GM23338 (cell line): ENCODE data around the gene SH3GL2. TPM values are rescaled to one million over a fixed set of nuclear protein-coding genes. Genes with fewer than 3 reads are reported as not detected.

Source experiments
- ATAC-seq: fragments of 200-7000 bp; cut with Tn5 transposase; 3 replicates; pipeline ENCODE4 v1.9.1; 2020
- DNase-seq: peaks from one replicate; pipeline ENCODE4 v3.0.0-alpha.2; 2015; ENCODE audit warnings: low spot score
- H2AFZ ChIP-seq: fragments of 200-600 bp; sonication (generic); 2 replicates; pipeline ENCODE4 v1.8.0; 2016; ENCODE audit warnings: antibody characterized with exemption, mild to moderate bottlenecking, moderate library complexity
- H3F3A ChIP-seq: fragments of 200-600 bp; sonication (generic); replicated peaks from 2 replicates; pipeline ENCODE4 v1.8.0; 2017; ENCODE audit warnings: antibody characterized with exemption, mixed run types, low read depth
- H3K27ac ChIP-seq: fragments of 200-600 bp; sonication (generic); 2 replicates; pipeline ENCODE4 v1.6.1; 2016; ENCODE audit warnings: low read depth
- H3K27me3 ChIP-seq: fragments of 200-600 bp; sonication (generic); 2 replicates; pipeline ENCODE4 v1.8.0; 2016; ENCODE audit warnings: mild to moderate bottlenecking, mixed run types, moderate library complexity; ENCODE audit not compliant: insufficient read depth
- H3K36me3 ChIP-seq: fragments of 200-600 bp; sonication (generic); 2 replicates; pipeline ENCODE4 v1.8.0; 2016; ENCODE audit warnings: mild to moderate bottlenecking; ENCODE audit not compliant: insufficient read depth
- H3K4me1 ChIP-seq: fragments of 200-600 bp; sonication (generic); 2 replicates; pipeline ENCODE4 v1.8.0; 2016; ENCODE audit warnings: mild to moderate bottlenecking, moderate library complexity; ENCODE audit not compliant: insufficient read depth
- H3K4me2 ChIP-seq: fragments of 200-600 bp; sonication (generic); 2 replicates; pipeline ENCODE4 v1.7.1; 2017; ENCODE audit warnings: mixed run types
- H3K4me3 ChIP-seq: fragments of 200-600 bp; sonication (generic); 2 replicates; pipeline ENCODE4 v1.6.1; 2016; ENCODE audit warnings: mixed run types
- H3K79me2 ChIP-seq: fragments of 200-600 bp; sonication (generic); replicated peaks from 2 replicates; pipeline ENCODE4 v1.8.0; 2017; ENCODE audit warnings: mild to moderate bottlenecking; ENCODE audit not compliant: insufficient read depth
- H3K9me2 ChIP-seq: fragments of 200-600 bp; sonication (generic); 2 replicates; pipeline ENCODE4 v1.8.0; 2017; ENCODE audit not compliant: insufficient read depth
- H4K20me1 ChIP-seq: fragments of 200-600 bp; sonication (generic); replicated peaks from 2 replicates; pipeline ENCODE4 v1.8.0; 2017; ENCODE audit warnings: mild to moderate bottlenecking; ENCODE audit not compliant: insufficient read depth
- H3K27ac Mint-ChIP-seq: 2 replicates; pipeline ENCODE4 v1.8.0; 2020; ENCODE audit warnings: inconsistent platforms, mild to moderate bottlenecking, moderate library complexity, mixed read lengths
- H3K27me3 Mint-ChIP-seq: 3 replicates; pipeline ENCODE4 v1.8.0; 2022; ENCODE audit warnings: low read depth, mild to moderate bottlenecking, moderate library complexity, mixed read lengths, inconsistent platforms; ENCODE audit not compliant: insufficient read depth, poor library complexity
- H3K36me3 Mint-ChIP-seq: 3 replicates; pipeline ENCODE4 v1.8.0; 2021; ENCODE audit warnings: low read depth, mild to moderate bottlenecking, inconsistent platforms, moderate library complexity, mixed read lengths
- H3K4me1 Mint-ChIP-seq: 3 replicates; pipeline ENCODE4 v1.8.0; 2020; ENCODE audit warnings: mild to moderate bottlenecking, inconsistent platforms, mixed read lengths
- H3K4me3 Mint-ChIP-seq: 3 replicates; pipeline ENCODE4 v1.8.0; 2021; ENCODE audit warnings: moderate library complexity, mild to moderate bottlenecking, inconsistent platforms, mixed read lengths
- H3K9me3 Mint-ChIP-seq: 3 replicates; pipeline ENCODE4 v1.8.0; 2020; ENCODE audit warnings: moderate library complexity, mild to moderate bottlenecking, inconsistent platforms, mixed read lengths
- CREB1 ChIP-seq: fragments of 250-450 bp; sonication (Bioruptor Pico); IDR thresholded peaks from 2 replicates; pipeline ENCODE4 v1.5.0; 2020; ENCODE audit warnings: low read depth, mild to moderate bottlenecking, moderate library complexity
- CTCF ChIP-seq, 2 experiments: fragments of 200-600 bp in 1 of 2; sonication (generic) in 1 of 2; conservative IDR thresholded peaks; 2 replicates each; pipeline versions ENCODE4 v1.5.1 to v1.6.1; 2016 to 2017; ENCODE audit warnings: antibody characterized with exemption in 2 of 2, low read depth in 2 of 2, mild to moderate bottlenecking in 2 of 2, moderate library complexity in 1 of 2
- ETS1 ChIP-seq: IDR thresholded peaks from 2 replicates; pipeline ENCODE4 v1.6.1; 2016; ENCODE audit warnings: antibody characterized with exemption
- EZH2 ChIP-seq: fragments of 200-600 bp; sonication (generic); IDR thresholded peaks from one replicate; pipeline ENCODE4 v1.8.0; 2017; ENCODE audit warnings: antibody characterized with exemption, mild to moderate bottlenecking, low read depth; ENCODE audit not compliant: unreplicated experiment
- EZH2phosphoT487 ChIP-seq: fragments of 200-600 bp; sonication (generic); IDR thresholded peaks from one replicate; pipeline ENCODE4 v1.8.1; 2018; ENCODE audit warnings: antibody characterized with exemption; ENCODE audit not compliant: unreplicated experiment
- JUNB ChIP-seq: IDR thresholded peaks from one replicate; pipeline ENCODE4 v1.6.1; 2016; ENCODE audit warnings: antibody characterized with exemption; ENCODE audit not compliant: unreplicated experiment
- NANOG ChIP-seq: IDR thresholded peaks from 2 replicates; pipeline ENCODE4 v1.6.1; 2016; ENCODE audit warnings: antibody characterized with exemption, borderline replicate concordance
- POLR2AphosphoS5 ChIP-seq: IDR thresholded peaks from 2 replicates; pipeline ENCODE4 v1.6.1; 2016; ENCODE audit warnings: antibody characterized with exemption, low read depth
- REST ChIP-seq: IDR thresholded peaks from one replicate; pipeline ENCODE4 v1.6.1; 2018; ENCODE audit warnings: antibody characterized with exemption; ENCODE audit not compliant: unreplicated experiment
- STAT1 ChIP-seq: IDR thresholded peaks from one replicate; pipeline ENCODE4 v1.6.1; 2016; ENCODE audit warnings: antibody characterized with exemption; ENCODE audit not compliant: unreplicated experiment
- ZNF114 ChIP-seq: fragments of 250-450 bp; sonication (Bioruptor Pico); IDR thresholded peaks from 2 replicates; pipeline ENCODE4 v1.5.0; 2020; ENCODE audit warnings: mild to moderate bottlenecking, moderate library complexity
- ZNF331 ChIP-seq: fragments of 250-450 bp; sonication (Bioruptor Pico); IDR thresholded peaks from 2 replicates; pipeline ENCODE4 v1.5.0; 2020; ENCODE audit warnings: low read depth, mild to moderate bottlenecking, moderate library complexity
- ZNF462 ChIP-seq: fragments of 250-450 bp; sonication (Bioruptor Pico); IDR thresholded peaks from 2 replicates; pipeline ENCODE4 v1.5.0; 2020; ENCODE audit warnings: mild to moderate bottlenecking, moderate library complexity
- polyA plus RNA-seq: library from polyadenylated mRNA; unstranded; fragments of >200 nt; fragmentation: Nextera tagmentation; extraction: Ambion mirVana; gene quantifications from 2 replicates; pipeline ENCODE4 v1.2.1, GENCODE V29; 2016
- total RNA-seq: library from RNA; depleted of rRNA; stranded (reverse); fragments of >200 nt; shearing (Covaris generic); gene quantifications from 2 replicates; pipeline ENCODE4 v1.2.3, GENCODE V29; 2014

Gene SH3GL2
- total and polyA plus RNA-seq, 2 experiments from 2014 or later: 5.9 to 8.6 TPM

GRCh38 chr9:17807613-17808282 is 228.9 kb downstream of the SH3GL2 start (continued):
- TF ChIP-seq ZNF462 (CRISPR knock-in tag): no peak

GRCh38 chr9:17810317-17810716 is 231.5 kb downstream of the SH3GL2 start:
- H3K79me2 ChIP-seq: no peaks in the 10 kb centered on the region
- H3K4me3 ChIP-seq: no peak overlapping the region
- no peaks in the 10 kb centered on the region for H4K20me1 ChIP-seq
- H3K36me3 ChIP-seq: no peaks in the 10 kb centered on the region
- H3K9me2 ChIP-seq: no peaks in the 10 kb centered on the region
- H3K27ac ChIP-seq: no peak overlapping the region
- H2AFZ ChIP-seq: no peak overlapping the region
- peaks cover 4% of the 10 kb centered on the region for H3K27me3 Mint-ChIP-seq
- no peak overlapping the region for H3K4me2 ChIP-seq
- H3K4me3 Mint-ChIP-seq: no peak overlapping the region
- H3K4me1 ChIP-seq: no peaks in the 10 kb centered on the region
- no peak overlapping the region for H3K27ac Mint-ChIP-seq
- H3K36me3 Mint-ChIP-seq: no peaks in the 10 kb centered on the region
- ATAC-seq (no peak), DNase-seq (no peak)
- H3K9me3 Mint-ChIP-seq: no peaks in the 10 kb centered on the region; the same call in 2 of the 3 replicates
- no peaks in the 10 kb centered on the region for H3F3A ChIP-seq
- no peaks in the 10 kb centered on the region for H3K27me3 ChIP-seq
- no peaks in the 10 kb centered on the region for H3K4me1 Mint-ChIP-seq
- no peak for TF ChIP-seq POLR2AphosphoS5
- no peak for TF ChIP-seq CREB1 (CRISPR knock-in tag)
- no peak for TF ChIP-seq EZH2phosphoT487
- no peak for TF ChIP-seq JUNB
- TF ChIP-seq ZNF331 (CRISPR knock-in tag): no peak
- TF ChIP-seq CTCF (conservative IDR thresholded peaks at IDR 0.05; ENCODE audit: low read depth in 2 of 2): no peak
- no peak for TF ChIP-seq ETS1
- no peak for TF ChIP-seq NANOG
- TF ChIP-seq EZH2: no peak
- no peak for TF ChIP-seq ZNF114
- TF ChIP-seq REST: no peak
- TF ChIP-seq STAT1: no peak
